ENCODE measurements around the gene TTC28.
"Not testable (repeated sequence)": the region's sequence is repeated elsewhere in the genome, so short reads cannot be mapped to it uniquely, and the experiment has no call there.

GRCh38 chr22:28615423-28615822 is 64.2 kb downstream of the TTC28 start:
- TF ChIP-seq, protein P1, sequence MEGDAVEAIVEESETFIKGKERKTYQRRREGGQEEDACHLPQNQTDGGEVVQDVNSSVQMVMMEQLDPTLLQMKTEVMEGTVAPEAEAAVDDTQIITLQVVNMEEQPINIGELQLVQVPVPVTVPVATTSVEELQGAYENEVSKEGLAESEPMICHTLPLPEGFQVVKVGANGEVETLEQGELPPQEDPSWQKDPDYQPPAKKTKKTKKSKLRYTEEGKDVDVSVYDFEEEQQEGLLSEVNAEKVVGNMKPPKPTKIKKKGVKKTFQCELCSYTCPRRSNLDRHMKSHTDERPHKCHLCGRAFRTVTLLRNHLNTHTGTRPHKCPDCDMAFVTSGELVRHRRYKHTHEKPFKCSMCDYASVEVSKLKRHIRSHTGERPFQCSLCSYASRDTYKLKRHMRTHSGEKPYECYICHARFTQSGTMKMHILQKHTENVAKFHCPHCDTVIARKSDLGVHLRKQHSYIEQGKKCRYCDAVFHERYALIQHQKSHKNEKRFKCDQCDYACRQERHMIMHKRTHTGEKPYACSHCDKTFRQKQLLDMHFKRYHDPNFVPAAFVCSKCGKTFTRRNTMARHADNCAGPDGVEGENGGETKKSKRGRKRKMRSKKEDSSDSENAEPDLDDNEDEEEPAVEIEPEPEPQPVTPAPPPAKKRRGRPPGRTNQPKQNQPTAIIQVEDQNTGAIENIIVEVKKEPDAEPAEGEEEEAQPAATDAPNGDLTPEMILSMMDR (IDR thresholded peaks at IDR 0.05) = not testable (repeated sequence)
- not testable (repeated sequence) for TF ChIP-seq POLR2A (IDR thresholded peaks at IDR 0.05)

All from lower leg skin (tissue), 3 donors.